ENCODE data around the gene APP.

DNA sequence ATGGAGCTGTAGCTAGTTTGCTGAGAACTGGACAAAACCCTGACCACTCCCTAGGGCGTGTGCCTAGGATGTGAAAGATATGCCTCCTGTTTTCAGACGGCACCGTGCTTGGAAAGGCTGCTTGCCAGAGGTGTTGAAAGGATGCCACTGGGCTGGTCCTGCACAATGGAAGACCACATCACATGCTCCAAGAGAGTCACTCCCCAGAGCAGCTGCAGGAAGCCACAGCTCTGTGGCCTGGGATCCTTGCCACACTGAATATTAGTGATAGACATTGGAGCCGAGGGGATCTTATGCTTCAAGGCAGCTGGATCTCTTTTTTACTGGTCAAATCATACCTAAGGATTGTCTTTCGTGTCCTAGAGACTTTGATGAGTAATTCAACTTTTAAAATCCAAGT, 6.6 kb upstream of the APP start:
- TF ChIP-seq, protein P1, sequence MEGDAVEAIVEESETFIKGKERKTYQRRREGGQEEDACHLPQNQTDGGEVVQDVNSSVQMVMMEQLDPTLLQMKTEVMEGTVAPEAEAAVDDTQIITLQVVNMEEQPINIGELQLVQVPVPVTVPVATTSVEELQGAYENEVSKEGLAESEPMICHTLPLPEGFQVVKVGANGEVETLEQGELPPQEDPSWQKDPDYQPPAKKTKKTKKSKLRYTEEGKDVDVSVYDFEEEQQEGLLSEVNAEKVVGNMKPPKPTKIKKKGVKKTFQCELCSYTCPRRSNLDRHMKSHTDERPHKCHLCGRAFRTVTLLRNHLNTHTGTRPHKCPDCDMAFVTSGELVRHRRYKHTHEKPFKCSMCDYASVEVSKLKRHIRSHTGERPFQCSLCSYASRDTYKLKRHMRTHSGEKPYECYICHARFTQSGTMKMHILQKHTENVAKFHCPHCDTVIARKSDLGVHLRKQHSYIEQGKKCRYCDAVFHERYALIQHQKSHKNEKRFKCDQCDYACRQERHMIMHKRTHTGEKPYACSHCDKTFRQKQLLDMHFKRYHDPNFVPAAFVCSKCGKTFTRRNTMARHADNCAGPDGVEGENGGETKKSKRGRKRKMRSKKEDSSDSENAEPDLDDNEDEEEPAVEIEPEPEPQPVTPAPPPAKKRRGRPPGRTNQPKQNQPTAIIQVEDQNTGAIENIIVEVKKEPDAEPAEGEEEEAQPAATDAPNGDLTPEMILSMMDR (IDR thresholded peaks at IDR 0.05): no peak
- TF ChIP-seq POLR2A (IDR thresholded peaks at IDR 0.05): no peak
